Ishikawa (cell line): Measurements from ENCODE around the gene BLID.

ENCODE experiments used
- CEBPB ChIP-seq: IDR thresholded peaks from 2 replicates; pipeline ENCODE4 v1.6.1; 2012
- CREB1 ChIP-seq: IDR thresholded peaks from 2 replicates; pipeline ENCODE4 v1.6.1; 2012; ENCODE audit warnings: low read depth
- EGR1 ChIP-seq: IDR thresholded peaks from 2 replicates; pipeline ENCODE4 v1.6.1; 2012
- EP300 ChIP-seq: IDR thresholded peaks from 2 replicates; pipeline ENCODE4 v1.6.1; 2012; ENCODE audit warnings: borderline replicate concordance
- FOXM1 ChIP-seq: IDR thresholded peaks from 2 replicates; pipeline ENCODE4 v1.6.1; 2012; ENCODE audit warnings: low read depth, borderline replicate concordance
- MAX ChIP-seq: IDR thresholded peaks from 2 replicates; pipeline ENCODE4 v1.6.1; 2012
- NFIC ChIP-seq: IDR thresholded peaks from 2 replicates; pipeline ENCODE4 v1.6.1; 2012
- RAD21 ChIP-seq: IDR thresholded peaks from 2 replicates; pipeline ENCODE4 v1.6.1; 2012; ENCODE audit warnings: low read depth
- REST ChIP-seq: IDR thresholded peaks from 2 replicates; pipeline ENCODE4 v1.6.1; 2012; ENCODE audit warnings: low read depth, mild to moderate bottlenecking
- TAF1 ChIP-seq: IDR thresholded peaks from 2 replicates; pipeline ENCODE4 v1.6.1; 2012; ENCODE audit warnings: low read depth, mild to moderate bottlenecking
- TCF12 ChIP-seq: IDR thresholded peaks from 2 replicates; pipeline ENCODE4 v1.6.1; 2012; ENCODE audit warnings: low read depth
- TEAD4 ChIP-seq: IDR thresholded peaks from 2 replicates; pipeline ENCODE4 v1.6.1; 2012
- YY1 ChIP-seq: IDR thresholded peaks from 2 replicates; pipeline ENCODE4 v1.6.1; 2012; ENCODE audit warnings: low read depth
- ZBTB7A ChIP-seq: IDR thresholded peaks from 2 replicates; pipeline ENCODE4 v1.6.1; 2012; ENCODE audit warnings: low read depth
- TF ChIP-seq, protein P1 (sequence below): IDR thresholded peaks from 2 replicates; pipeline ENCODE4 v1.6.1; 2012

BLID gene

DNA sequence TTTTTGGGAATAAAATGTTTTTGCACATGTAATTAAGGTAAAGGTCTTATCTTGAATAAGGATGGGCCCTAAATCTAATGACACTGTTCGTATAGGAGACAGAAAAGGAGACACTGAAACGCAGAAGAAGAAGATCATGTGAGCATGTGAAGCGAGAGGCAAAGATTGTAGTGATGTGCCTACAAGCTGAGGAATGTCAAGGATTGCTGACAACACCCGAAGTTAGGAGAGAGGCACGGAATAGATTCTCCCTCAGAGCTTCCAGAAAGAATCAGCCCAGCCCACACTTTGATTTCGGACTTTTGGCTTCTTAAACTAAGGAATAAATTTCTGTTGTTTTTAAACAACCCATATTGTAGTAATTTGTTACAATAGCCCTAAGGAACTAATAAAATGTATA is 4.1 kb upstream of the BLID start:
- TF ChIP-seq CEBPB = no peak
- no peak for TF ChIP-seq RAD21
- TF ChIP-seq CREB1 = no peak
- TF ChIP-seq ZBTB7A = no peak
- TF ChIP-seq YY1 = no peak
- TF ChIP-seq EGR1 = no peak
- TF ChIP-seq, protein P1, sequence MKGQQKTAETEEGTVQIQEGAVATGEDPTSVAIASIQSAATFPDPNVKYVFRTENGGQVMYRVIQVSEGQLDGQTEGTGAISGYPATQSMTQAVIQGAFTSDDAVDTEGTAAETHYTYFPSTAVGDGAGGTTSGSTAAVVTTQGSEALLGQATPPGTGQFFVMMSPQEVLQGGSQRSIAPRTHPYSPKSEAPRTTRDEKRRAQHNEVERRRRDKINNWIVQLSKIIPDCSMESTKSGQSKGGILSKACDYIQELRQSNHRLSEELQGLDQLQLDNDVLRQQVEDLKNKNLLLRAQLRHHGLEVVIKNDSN = no peak
- no peak for TF ChIP-seq EP300

- TF ChIP-seq ZBTB7A (no peak), TCF12 (no peak)
Measured at GRCh38 chr11:122116591-122116990, 576 bp upstream of the BLID start.

DNA sequence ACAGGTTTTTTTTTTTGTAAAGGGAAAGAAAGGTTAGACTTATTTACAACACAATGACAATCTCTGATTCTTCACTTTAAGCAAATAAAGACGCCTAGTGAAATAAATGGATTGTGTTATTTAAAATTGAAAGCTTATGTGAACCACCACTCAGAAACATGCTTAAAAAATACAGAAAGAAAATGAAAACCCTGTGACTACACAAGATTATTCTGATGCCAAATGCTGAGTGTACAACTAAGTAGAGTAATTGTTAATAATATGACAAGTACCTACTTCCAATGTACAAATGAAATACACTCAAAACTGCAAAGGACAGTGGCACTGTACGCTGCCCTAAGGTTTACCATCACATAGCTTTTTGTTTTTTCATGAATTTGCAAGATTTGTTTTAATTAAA is 1.0 kb downstream of the BLID start:
- TF ChIP-seq YY1 = no peak
- TF ChIP-seq ZBTB7A = no peak
- no peak for TF ChIP-seq EP300
- TF ChIP-seq, protein P1 = no peak
- TF ChIP-seq CEBPB = no peak
- TF ChIP-seq CREB1 = no peak
- TF ChIP-seq NFIC = no peak
- no peak for TF ChIP-seq FOXM1
- TF ChIP-seq REST = no peak
- TF ChIP-seq MAX = no peak
- TF ChIP-seq EGR1 = no peak
- no peak for TF ChIP-seq TEAD4
- TF ChIP-seq TCF12 = no peak
- no peak for TF ChIP-seq RAD21

- TF ChIP-seq EGR1 (no peak), ZBTB7A (no peak), FOXM1 (no peak)
- TF ChIP-seq, protein P1 = no peak
Measured at GRCh38 chr11:122113836-122114825, 1.9 kb downstream of the BLID start.

DNA sequence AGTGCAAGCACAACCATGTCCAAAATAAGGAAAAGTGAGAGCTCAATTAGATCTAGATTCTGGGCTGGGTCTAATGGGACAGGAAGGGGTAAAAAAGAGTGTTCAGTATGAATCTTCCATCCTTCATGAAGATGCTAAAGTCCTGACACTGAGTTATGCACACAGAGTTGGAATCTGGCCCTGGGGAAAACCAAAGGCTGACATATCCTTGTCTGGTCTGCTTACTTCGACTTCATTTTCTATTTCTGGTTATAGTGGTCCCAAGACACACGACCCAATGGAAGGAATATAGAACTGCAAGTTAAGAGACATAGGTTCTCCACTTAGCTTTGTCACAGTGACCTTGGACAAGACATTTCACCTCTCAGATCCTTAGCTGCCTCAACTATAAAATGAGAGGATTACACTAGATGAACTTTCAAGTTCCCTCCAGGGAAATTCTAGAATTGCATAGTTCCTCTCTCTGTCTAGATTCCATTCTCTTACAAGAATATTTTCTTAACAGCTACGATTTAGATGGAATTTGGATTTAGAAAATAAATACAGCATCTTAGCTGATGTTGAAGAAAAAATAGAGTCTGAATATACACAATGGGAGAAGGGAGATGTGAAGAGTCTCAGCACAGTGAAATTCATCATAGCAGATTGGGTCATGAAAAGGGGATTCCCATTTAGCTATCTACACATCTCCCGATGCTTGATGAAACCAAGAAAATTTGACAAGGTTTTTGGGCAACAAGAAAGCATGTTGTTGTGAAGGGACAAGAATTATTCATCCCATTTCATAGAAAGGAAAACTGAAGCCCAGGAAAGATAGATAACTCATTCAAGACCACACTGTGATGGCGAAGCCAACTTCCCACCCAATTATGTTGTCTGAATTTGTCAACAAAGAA is 3.3 kb downstream of the BLID start:
- TF ChIP-seq ZBTB7A (no peak), YY1 (no peak), EP300 (no peak), TEAD4 (no peak), NFIC (no peak), CREB1 (no peak), MAX (no peak), FOXM1 (no peak), CEBPB (no peak), TAF1 (no peak), TCF12 (no peak), RAD21 (no peak), REST (no peak), EGR1 (no peak)
- TF ChIP-seq, protein P1 = no peak
